Measurements from ENCODE around the gene TRPV4.
A peak's percentile ranks its signal among the peaks of the same experiment; 100 is the strongest.

GRCh38 chr12:109764123-109764522, 69.1 kb downstream of the TRPV4 start:
- TF ChIP-seq EZH2phosphoT487 (IDR thresholded peaks at IDR 0.05; ENCODE audit: unreplicated experiment) (no peak), REST (IDR thresholded peaks at IDR 0.05; ENCODE audit: unreplicated experiment) (no peak), CREB1 (CRISPR knock-in tag; IDR thresholded peaks at IDR 0.05; ENCODE audit: low read depth) (no peak), CTCF (conservative IDR thresholded peaks at IDR 0.05; ENCODE audit: low read depth in 2 of 2) (peak; percentile 51 to 56; a peak in 3 of 4 replicates), POLR2AphosphoS5 (IDR thresholded peaks at IDR 0.05; ENCODE audit: low read depth) (no peak), EZH2 (IDR thresholded peaks at IDR 0.05; ENCODE audit: low read depth, unreplicated experiment) (no peak), STAT1 (IDR thresholded peaks at IDR 0.05; ENCODE audit: unreplicated experiment) (no peak), ZNF114 (CRISPR knock-in tag; IDR thresholded peaks at IDR 0.05) (no peak), ETS1 (IDR thresholded peaks at IDR 0.05) (no peak), NANOG (IDR thresholded peaks at IDR 0.05; ENCODE audit: borderline replicate concordance) (no peak), JUNB (IDR thresholded peaks at IDR 0.05; ENCODE audit: unreplicated experiment) (no peak), ZNF462 (CRISPR knock-in tag; IDR thresholded peaks at IDR 0.05) (no peak), ZNF331 (CRISPR knock-in tag; IDR thresholded peaks at IDR 0.05; ENCODE audit: low read depth) (no peak)

Data from GM23338 (cell line).